Measurements from ENCODE around the gene OR2T35. TPM values are rescaled to one million over a fixed set of nuclear protein-coding genes. Genes with fewer than 3 reads are reported as not detected.
"Not testable (repeated sequence)": the region's sequence is repeated elsewhere in the genome, so short reads cannot be mapped to it uniquely, and the experiment has no call there.

OR2T35 gene
- total RNA-seq, 1 experiment from 2014 or later = not detected

GRCh38 chr1:248681651-248682050 is 36.6 kb upstream of the OR2T35 start:
- TF ChIP-seq CTCF (IDR thresholded peaks at IDR 0.05; ENCODE audit: unreplicated experiment) = no peak
- no peak for DNase-seq
- H3K9me3 Mint-ChIP-seq (ENCODE audit: low read depth, unreplicated experiment) = peaks cover 3% of the 10 kb centered on the region
- BruUV-seq (replicated peaks) = no TSS peak
- no peaks in the 10 kb centered on the region for H3K4me1 Mint-ChIP-seq (ENCODE audit: low read depth, unreplicated experiment)
- no peak overlapping the region for H3K27ac Mint-ChIP-seq (ENCODE audit: unreplicated experiment)
- H3K27me3 Mint-ChIP-seq (ENCODE audit: unreplicated experiment) = no peaks in the 10 kb centered on the region
- intact Hi-C loops (cut with micrococcal nuclease; ENCODE audit: unreplicated experiment) = no loop called here
- no peak overlapping the region for H3K4me3 Mint-ChIP-seq (ENCODE audit: low read depth, unreplicated experiment)
- CTCF ChIA-PET = no interaction called here
- H3K36me3 Mint-ChIP-seq (ENCODE audit: insufficient read depth, unreplicated experiment) = no peaks in the 10 kb centered on the region

GRCh38 chr1:248670003-248670402 is 24.9 kb upstream of the OR2T35 start:
- no TSS peak for BruUV-seq (replicated peaks)
- CTCF ChIA-PET = no interaction called here
- no peak for DNase-seq
- H3K4me1 Mint-ChIP-seq (ENCODE audit: low read depth, unreplicated experiment) = no peaks in the 10 kb centered on the region
- no peaks in the 10 kb centered on the region for H3K36me3 Mint-ChIP-seq (ENCODE audit: insufficient read depth, unreplicated experiment)
- H3K27ac Mint-ChIP-seq (ENCODE audit: unreplicated experiment) = no peak overlapping the region
- no peaks in the 10 kb centered on the region for H3K27me3 Mint-ChIP-seq (ENCODE audit: unreplicated experiment)
- peaks cover 10% of the 10 kb centered on the region for H3K9me3 Mint-ChIP-seq (ENCODE audit: low read depth, unreplicated experiment)
- intact Hi-C loops (cut with micrococcal nuclease; ENCODE audit: unreplicated experiment) = no loop called here
- no peak for TF ChIP-seq CTCF (IDR thresholded peaks at IDR 0.05; ENCODE audit: unreplicated experiment)
- no peak overlapping the region for H3K4me3 Mint-ChIP-seq (ENCODE audit: low read depth, unreplicated experiment)

GRCh38 chr1:248663453-248664328 is 18.6 kb upstream of the OR2T35 start:
- DNase-seq; BruUV-seq (replicated peaks); H3K4me1 Mint-ChIP-seq (ENCODE audit: low read depth, unreplicated experiment); H3K4me3 Mint-ChIP-seq (ENCODE audit: low read depth, unreplicated experiment); intact Hi-C loops (cut with micrococcal nuclease; ENCODE audit: unreplicated experiment); H3K36me3 Mint-ChIP-seq (ENCODE audit: insufficient read depth, unreplicated experiment); H3K27ac Mint-ChIP-seq (ENCODE audit: unreplicated experiment); CTCF ChIA-PET; H3K27me3 Mint-ChIP-seq (ENCODE audit: unreplicated experiment): not testable (repeated sequence)
- H3K9me3 Mint-ChIP-seq (ENCODE audit: low read depth, unreplicated experiment) = peaks cover 11% of the 10 kb centered on the region

GRCh38 chr1:248656797-248657196 is 11.7 kb upstream of the OR2T35 start:
- H3K4me3 Mint-ChIP-seq (ENCODE audit: low read depth, unreplicated experiment); H3K36me3 Mint-ChIP-seq (ENCODE audit: insufficient read depth, unreplicated experiment); CTCF ChIA-PET; H3K27me3 Mint-ChIP-seq (ENCODE audit: unreplicated experiment); H3K4me1 Mint-ChIP-seq (ENCODE audit: low read depth, unreplicated experiment); H3K9me3 Mint-ChIP-seq (ENCODE audit: low read depth, unreplicated experiment); intact Hi-C loops (cut with micrococcal nuclease; ENCODE audit: unreplicated experiment); BruUV-seq (replicated peaks); DNase-seq; H3K27ac Mint-ChIP-seq (ENCODE audit: unreplicated experiment): not testable (repeated sequence)

GRCh38 chr1:248655354-248655753 is 10.3 kb upstream of the OR2T35 start, which contains the start of gene OR2T27:
OR2T27 (minus strand) TSS chr1:248655528; CDS start chr1:248650884, 4,644 bp downstream.
- H3K4me3 Mint-ChIP-seq (ENCODE audit: low read depth, unreplicated experiment); H3K9me3 Mint-ChIP-seq (ENCODE audit: low read depth, unreplicated experiment); BruUV-seq (replicated peaks); H3K4me1 Mint-ChIP-seq (ENCODE audit: low read depth, unreplicated experiment); CTCF ChIA-PET; H3K27ac Mint-ChIP-seq (ENCODE audit: unreplicated experiment); H3K36me3 Mint-ChIP-seq (ENCODE audit: insufficient read depth, unreplicated experiment); H3K27me3 Mint-ChIP-seq (ENCODE audit: unreplicated experiment); intact Hi-C loops (cut with micrococcal nuclease; ENCODE audit: unreplicated experiment); DNase-seq: not testable (repeated sequence)

- DNase-seq; H3K9me3 Mint-ChIP-seq (ENCODE audit: low read depth, unreplicated experiment); H3K27ac Mint-ChIP-seq (ENCODE audit: unreplicated experiment); H3K4me3 Mint-ChIP-seq (ENCODE audit: low read depth, unreplicated experiment); H3K4me1 Mint-ChIP-seq (ENCODE audit: low read depth, unreplicated experiment); H3K36me3 Mint-ChIP-seq (ENCODE audit: insufficient read depth, unreplicated experiment); intact Hi-C loops (cut with micrococcal nuclease; ENCODE audit: unreplicated experiment); H3K27me3 Mint-ChIP-seq (ENCODE audit: unreplicated experiment); BruUV-seq (replicated peaks); CTCF ChIA-PET: not testable (repeated sequence)
Observed at GRCh38 chr1:248648770-248649536, 3.9 kb upstream of the OR2T35 start.

- intact Hi-C loops (cut with micrococcal nuclease; ENCODE audit: unreplicated experiment); H3K27me3 Mint-ChIP-seq (ENCODE audit: unreplicated experiment); DNase-seq; CTCF ChIA-PET; BruUV-seq (replicated peaks); H3K27ac Mint-ChIP-seq (ENCODE audit: unreplicated experiment); H3K4me1 Mint-ChIP-seq (ENCODE audit: low read depth, unreplicated experiment); H3K4me3 Mint-ChIP-seq (ENCODE audit: low read depth, unreplicated experiment); H3K9me3 Mint-ChIP-seq (ENCODE audit: low read depth, unreplicated experiment); H3K36me3 Mint-ChIP-seq (ENCODE audit: insufficient read depth, unreplicated experiment): not testable (repeated sequence)
Observed at GRCh38 chr1:248642971-248643651, 2.0 kb downstream of the OR2T35 start.

- CTCF ChIA-PET; H3K36me3 Mint-ChIP-seq (ENCODE audit: insufficient read depth, unreplicated experiment); BruUV-seq (replicated peaks); DNase-seq; H3K4me3 Mint-ChIP-seq (ENCODE audit: low read depth, unreplicated experiment); H3K4me1 Mint-ChIP-seq (ENCODE audit: low read depth, unreplicated experiment); intact Hi-C loops (cut with micrococcal nuclease; ENCODE audit: unreplicated experiment); H3K9me3 Mint-ChIP-seq (ENCODE audit: low read depth, unreplicated experiment); H3K27me3 Mint-ChIP-seq (ENCODE audit: unreplicated experiment); H3K27ac Mint-ChIP-seq (ENCODE audit: unreplicated experiment): not testable (repeated sequence)
Observed at GRCh38 chr1:248641583-248641982, 3.5 kb downstream of the OR2T35 start.
